Ecto neural progenitor cell (in vitro differentiated cells): ENCODE data around the gene PRSS48.
"Not testable (repeated sequence)": the region's sequence is repeated elsewhere in the genome, so short reads cannot be mapped to it uniquely, and the experiment has no call there.

Source experiments
- DNase-seq: peaks from one replicate; pipeline ENCODE4 v3.0.0-alpha.2; 2018; ENCODE audit warnings: low spot score

Gene PRSS48

GRCh38 chr4:151260526-151260925 lies 16.4 kb upstream of the PRSS48 start:
- DNase-seq: no peak

DNA sequence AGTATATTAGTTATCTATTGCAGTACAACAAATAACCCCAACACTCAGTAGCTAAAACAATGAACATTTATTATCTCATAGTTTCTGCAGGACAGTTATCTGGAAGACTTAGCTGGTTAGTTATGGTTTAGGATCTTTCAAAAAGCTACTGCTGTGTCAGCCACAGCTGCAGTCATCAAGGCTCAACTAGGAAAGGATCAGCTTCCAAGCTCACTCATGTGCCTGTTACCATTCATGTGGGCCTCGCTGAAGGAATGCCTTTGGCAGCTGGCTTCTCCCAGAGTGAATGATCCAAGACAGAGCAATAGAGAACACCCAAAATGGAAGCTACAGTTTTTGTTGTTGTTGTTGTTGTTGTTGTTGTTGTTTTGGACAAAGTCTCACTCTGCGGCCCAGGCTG lies 13.5 kb upstream of the PRSS48 start:
- no peak for DNase-seq

- DNase-seq: no peak
Observed at GRCh38 chr4:151266497-151266896, 10.5 kb upstream of the PRSS48 start.

DNA sequence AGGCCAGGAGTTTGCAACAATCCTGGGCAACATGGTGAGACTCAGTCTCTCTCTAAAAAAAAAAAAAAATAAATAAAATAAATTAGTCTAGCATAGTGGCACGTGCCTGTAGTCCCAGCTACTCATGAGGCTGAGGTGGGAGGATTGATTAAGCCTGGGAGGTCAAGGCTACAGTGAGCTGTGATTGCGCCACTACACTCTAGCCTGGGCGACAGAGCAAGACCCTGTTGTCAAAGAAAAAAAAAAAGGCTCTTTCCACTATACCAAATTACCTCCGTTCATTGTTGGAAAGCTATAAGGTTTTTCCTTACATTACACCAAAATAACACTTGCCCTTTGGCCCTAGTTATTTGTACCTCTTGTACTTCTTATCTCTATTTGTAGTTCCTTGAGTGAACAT lies 9.9 kb upstream of the PRSS48 start:
- DNase-seq: no peak

- DNase-seq: no peak
Observed at GRCh38 chr4:151267822-151268535, 9.0 kb upstream of the PRSS48 start.

DNA sequence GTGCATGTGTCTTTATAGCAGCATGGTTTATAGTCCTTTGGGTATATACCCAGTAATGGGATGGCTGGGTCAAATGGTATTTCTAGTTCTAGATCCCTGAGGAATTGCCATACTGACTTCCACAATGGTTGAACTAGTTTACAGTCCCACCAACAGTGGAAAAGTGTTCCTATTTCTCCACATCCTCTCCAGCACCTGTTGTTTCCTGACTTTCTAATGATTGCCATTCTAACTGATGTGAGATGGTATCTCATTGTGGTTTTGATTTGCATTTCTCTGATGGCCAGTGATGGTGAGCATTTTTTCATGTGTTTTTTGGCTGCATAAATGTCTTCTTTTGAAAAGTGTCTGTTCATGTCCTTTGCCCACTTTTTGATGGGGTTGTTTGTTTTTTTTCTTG lies 8.1 kb upstream of the PRSS48 start:
- not testable (repeated sequence) for DNase-seq

GRCh38 chr4:151284534-151285245 lies 7.7 kb downstream of the PRSS48 start:
- no peak for DNase-seq

DNA sequence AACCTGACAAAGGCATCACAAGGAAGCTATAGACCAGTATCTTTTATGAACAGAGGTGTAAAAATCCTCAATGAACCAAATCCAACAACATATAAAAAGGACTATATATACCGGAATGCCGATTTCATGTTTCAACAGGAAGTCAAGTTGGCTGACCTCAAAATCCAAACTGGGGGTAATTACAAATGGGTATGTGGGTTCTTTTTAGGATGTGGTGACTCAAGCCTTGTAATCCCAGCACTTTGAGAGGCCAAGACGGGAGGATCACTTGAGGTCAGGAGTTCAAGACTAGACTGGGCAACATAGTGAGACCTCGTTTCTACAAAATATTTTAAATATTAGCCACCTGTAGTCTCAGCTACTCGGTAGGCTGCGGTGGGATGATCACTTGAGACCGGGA lies 10.4 kb downstream of the PRSS48 start:
- no peak for DNase-seq

- DNase-seq: no peak
Observed at GRCh38 chr4:151291485-151291884, 14.5 kb downstream of the PRSS48 start.

GRCh38 chr4:151292038-151292437 lies 15.1 kb downstream of the PRSS48 start:
- DNase-seq: no peak

DNA sequence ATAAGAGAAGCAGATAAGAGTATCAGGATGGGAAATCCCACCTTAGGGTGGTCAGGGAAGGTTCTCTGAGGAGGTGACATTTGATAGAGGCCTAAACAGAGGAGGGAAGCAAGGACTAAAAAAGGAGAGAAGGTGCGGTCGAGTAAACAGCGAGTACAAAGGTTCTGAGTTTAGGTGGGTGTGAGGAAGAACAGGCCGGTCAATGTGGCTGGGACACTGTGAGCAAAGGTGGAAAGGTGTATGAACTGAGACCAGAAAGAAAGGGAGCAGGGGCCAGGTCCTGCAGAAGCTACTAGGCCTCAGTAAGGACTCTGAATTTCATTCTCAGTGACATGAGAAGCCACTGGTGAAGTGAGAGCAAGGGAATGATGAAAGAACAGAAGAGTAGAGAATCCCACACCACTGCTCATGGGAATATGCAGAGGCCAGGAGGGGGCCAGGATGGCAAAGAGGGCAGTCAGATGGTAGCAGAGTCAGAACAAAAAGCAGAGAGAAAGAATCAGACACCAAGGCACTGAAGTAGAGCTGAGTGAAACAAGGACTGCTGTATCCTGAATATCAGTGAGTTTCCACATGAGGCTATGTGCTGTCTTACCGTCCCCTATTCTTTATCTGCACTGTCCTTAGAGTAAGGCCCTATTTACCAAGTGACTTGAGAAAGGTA lies 18.0 kb downstream of the PRSS48 start:
- DNase-seq: no peak

- no peak for DNase-seq
Observed at GRCh38 chr4:151296227-151296626, 19.3 kb downstream of the PRSS48 start.

- no peak for DNase-seq
Observed at GRCh38 chr4:151297170-151297569, 20.2 kb downstream of the PRSS48 start.

GRCh38 chr4:151302432-151302831 lies 25.5 kb downstream of the PRSS48 start:
- DNase-seq: no peak

GRCh38 chr4:151304226-151304625 lies 27.3 kb downstream of the PRSS48 start:
- DNase-seq: no peak

- DNase-seq: no peak
Observed at GRCh38 chr4:151304755-151305154, 27.8 kb downstream of the PRSS48 start.

GRCh38 chr4:151310124-151310728 lies 33.3 kb downstream of the PRSS48 start:
- DNase-seq: no peak

- DNase-seq: no peak
Observed at GRCh38 chr4:151313306-151314009, 36.5 kb downstream of the PRSS48 start.

GRCh38 chr4:151314010-151314355 lies 37.0 kb downstream of the PRSS48 start:
- DNase-seq: no peak

DNA sequence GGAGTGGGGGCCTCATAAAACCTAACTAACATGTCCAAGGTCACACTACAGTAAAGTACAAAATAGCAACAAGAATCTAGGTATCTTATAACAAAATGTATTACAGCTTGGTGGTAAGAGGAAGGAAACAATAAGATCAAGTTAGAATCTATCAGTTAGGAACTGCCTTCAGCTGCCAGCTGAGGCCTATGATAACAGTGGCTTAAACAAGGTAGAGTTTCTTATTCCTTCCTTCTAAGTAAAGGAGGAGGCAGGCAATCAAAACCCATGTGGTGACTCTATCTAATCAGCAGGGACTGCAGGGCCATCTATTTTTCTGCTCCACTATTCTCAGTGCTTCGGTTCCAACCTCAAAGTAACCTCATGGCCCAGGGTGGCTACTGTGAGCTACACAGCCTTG lies 37.5 kb downstream of the PRSS48 start:
- DNase-seq: no peak

DNA sequence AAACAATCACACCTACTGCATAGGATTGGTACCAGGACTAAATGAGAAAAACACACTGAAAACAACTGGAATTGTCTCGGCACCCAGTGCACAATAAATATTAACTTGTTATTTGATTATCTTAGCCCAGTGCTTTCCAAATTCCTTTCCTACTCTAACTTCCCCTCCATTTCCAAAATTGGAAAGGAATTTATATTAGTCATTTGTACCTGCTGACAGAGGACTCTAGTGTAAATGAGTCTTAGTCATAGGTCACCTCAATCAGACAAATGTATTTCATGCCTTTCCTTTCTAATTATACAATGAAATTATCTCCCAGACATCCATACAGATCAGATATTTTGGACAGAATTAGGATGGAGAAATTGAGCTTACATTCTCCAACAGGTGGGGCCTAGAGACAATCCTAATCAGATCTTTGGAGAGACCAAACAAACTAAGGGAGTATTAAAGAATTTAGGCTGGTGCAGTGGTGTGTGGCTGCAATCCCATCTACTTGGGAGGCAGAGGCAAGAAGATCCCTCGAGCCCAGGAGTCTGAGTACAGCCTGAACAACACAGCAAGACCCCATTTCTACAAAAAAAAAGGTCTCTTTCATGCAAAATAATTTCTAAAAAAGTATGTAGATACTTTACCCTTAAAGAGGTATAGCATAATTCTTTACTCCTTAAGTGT lies 38.4 kb downstream of the PRSS48 start:
- DNase-seq: no peak

GRCh38 chr4:151316645-151317044 lies 39.7 kb downstream of the PRSS48 start:
- no peak for DNase-seq
